ENCODE results near the gene SRSF5.

DNA sequence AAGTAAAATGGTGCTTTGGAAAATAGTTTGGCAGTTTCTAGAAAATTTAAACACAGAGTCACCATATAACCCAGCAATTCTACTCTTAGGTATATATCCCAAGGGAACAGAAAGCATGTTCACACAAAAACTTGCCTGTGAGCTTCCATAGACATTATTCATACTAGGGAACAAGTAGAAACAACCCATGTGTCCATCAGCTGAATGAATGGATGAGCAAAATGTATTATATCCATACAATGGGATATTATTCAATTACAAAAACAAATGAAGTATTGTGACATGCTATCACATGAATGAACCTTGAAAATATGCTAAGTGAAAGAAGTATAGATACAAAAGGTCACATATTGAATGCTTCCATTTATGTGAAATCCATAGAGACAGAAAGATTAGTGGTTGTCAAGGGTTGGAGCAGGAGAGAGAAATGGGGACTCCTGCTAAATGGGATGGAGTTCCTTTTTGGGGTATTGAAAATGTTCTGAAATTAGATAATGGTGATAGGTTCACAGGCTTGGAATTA lies 22.2 kb downstream of the SRSF5 start:
- TF ChIP-seq GATA2 (IDR thresholded peaks at IDR 0.05; ENCODE audit: low read depth, low read length) (no peak), GATA3 (IDR thresholded peaks at IDR 0.05; ENCODE audit: low read depth, low read length) (no peak)

Data from SH-SY5Y (cell line).